HepG2 (cell line): ENCODE measurements around the gene HECTD1. TPM values are rescaled to one million over a fixed set of nuclear protein-coding genes. Genes with fewer than 3 reads are reported as not detected.

Source experiments
- BORCS8-MEF2B ChIP-seq: sonication (generic); formaldehyde crosslinking; IDR thresholded peaks from 2 replicates; pipeline ENCODE4 v1.8.0; 2022; ENCODE audit warnings: mild to moderate bottlenecking, missing genetic modification reagents
- FOXO1 ChIP-seq: sonication (generic); formaldehyde crosslinking; IDR thresholded peaks from 2 replicates; pipeline ENCODE4 v1.4.0; 2020; ENCODE audit warnings: missing genetic modification reagents
- JUNB ChIP-seq: sonication (generic); formaldehyde crosslinking; IDR thresholded peaks from 2 replicates; pipeline ENCODE4 v1.8.0; 2022; ENCODE audit warnings: missing genetic modification reagents, mild to moderate bottlenecking, borderline replicate concordance
- KDM1A ChIP-seq: IDR thresholded peaks from 2 replicates; pipeline ENCODE4 v1.6.1; 2016; ENCODE audit warnings: missing compliant biosample characterization
- KDM5B ChIP-seq: sonication (generic); formaldehyde crosslinking; IDR thresholded peaks from 2 replicates; pipeline ENCODE4 v1.4.0; 2020; ENCODE audit warnings: missing genetic modification reagents, mild to moderate bottlenecking, borderline replicate concordance
- KLF11 ChIP-seq: IDR thresholded peaks from 2 replicates; pipeline ENCODE4 v1.6.1; 2016; ENCODE audit warnings: missing compliant biosample characterization
- NR0B2 ChIP-seq: sonication (generic); formaldehyde crosslinking; IDR thresholded peaks from 2 replicates; pipeline ENCODE4 v1.4.0; 2020; ENCODE audit warnings: mild to moderate bottlenecking, missing genetic modification reagents
- NR2C2 ChIP-seq: sonication (generic); formaldehyde crosslinking; IDR thresholded peaks from 2 replicates; pipeline ENCODE4 v1.4.0; 2020; ENCODE audit warnings: missing genetic modification reagents, mild to moderate bottlenecking, moderate library complexity, borderline replicate concordance
- NR2F1 ChIP-seq, 2 experiments: fragments of 450-650 bp in 1 of 2; formaldehyde crosslinking in 1 of 2; IDR thresholded peaks; 2 replicates each; pipeline versions ENCODE4 v1.5.0 to v1.6.1; 2016 to 2020; ENCODE audit warnings: mild to moderate bottlenecking in 1 of 2, missing compliant biosample characterization in 1 of 2, missing genetic modification reagents in 1 of 2, moderate library complexity in 1 of 2
- PBX3 ChIP-seq: sonication (generic); formaldehyde crosslinking; IDR thresholded peaks from 2 replicates; pipeline ENCODE4 v1.8.1; 2023; ENCODE audit warnings: missing genetic modification reagents, inconsistent platforms, borderline replicate concordance
- RFX1 ChIP-seq: fragments of 450-650 bp; IDR thresholded peaks from 2 replicates; pipeline ENCODE4 v1.6.1; 2017
- TOPORS ChIP-seq: sonication (generic); formaldehyde crosslinking; IDR thresholded peaks from 2 replicates; pipeline ENCODE4 v1.8.0; 2023; ENCODE audit warnings: mild to moderate bottlenecking, missing genetic modification reagents
- ZMYM2 ChIP-seq: sonication (generic); formaldehyde crosslinking; IDR thresholded peaks from 2 replicates; pipeline ENCODE4 v1.8.0; 2022; ENCODE audit warnings: mild to moderate bottlenecking, missing genetic modification reagents
- ZMYM3 ChIP-seq: sonication (generic); formaldehyde crosslinking; IDR thresholded peaks from 2 replicates; pipeline ENCODE4 v1.5.1; 2020; ENCODE audit warnings: mild to moderate bottlenecking, missing genetic modification reagents
- ZNF253 ChIP-seq: sonication (generic); formaldehyde crosslinking; IDR thresholded peaks from 2 replicates; pipeline ENCODE4 v1.8.0; 2022; ENCODE audit warnings: mild to moderate bottlenecking, missing genetic modification reagents, borderline replicate concordance
- ZNF343 ChIP-seq: sonication (generic); formaldehyde crosslinking; IDR thresholded peaks from 2 replicates; pipeline ENCODE4 v1.4.0; 2020; ENCODE audit warnings: mild to moderate bottlenecking, missing genetic modification reagents
- ZNF775 ChIP-seq: sonication (generic); formaldehyde crosslinking; IDR thresholded peaks from 2 replicates; pipeline ENCODE4 v1.4.0; 2020; ENCODE audit warnings: missing genetic modification reagents, mild to moderate bottlenecking, moderate library complexity, borderline replicate concordance
- ZNF780A ChIP-seq: sonication (generic); formaldehyde crosslinking; IDR thresholded peaks from 2 replicates; pipeline ENCODE4 v1.8.0; 2022; ENCODE audit warnings: mild to moderate bottlenecking, missing genetic modification reagents, moderate library complexity
- ZNF841 ChIP-seq: sonication (generic); formaldehyde crosslinking; IDR thresholded peaks from 2 replicates; pipeline ENCODE4 v1.8.1; 2023; ENCODE audit warnings: missing genetic modification reagents, borderline replicate concordance
- ZNF850 ChIP-seq: sonication (generic); formaldehyde crosslinking; conservative IDR thresholded peaks from 2 replicates; pipeline ENCODE4 v1.9.0; 2021; ENCODE audit warnings: mild to moderate bottlenecking, missing genetic modification reagents
- polyA plus RNA-seq, 8 experiments: library from polyadenylated mRNA; depleted of rRNA in 3 of 8; stranded (reverse) in 7 of 8; unstranded in 1 of 8; fragments of >200 nt; fragmentation: Illumina TruSeq in 4 of 8; extraction: Trizol in 4 of 8; gene quantifications; 2 replicates each; pipeline versions ENCODE4 v1.2.1 to v1.2.3, GENCODE V29; 2011 to 2016; ENCODE audit warnings: low read depth in 4 of 8, missing spikeins in 1 of 8, mixed read lengths in 1 of 8; ENCODE audit not compliant: insufficient read depth in 1 of 8
- total RNA-seq, 5 experiments: library from RNA; depleted of rRNA; stranded (reverse); fragments of >200 nt; fragmentation: Illumina TruSeq; extraction: Trizol; gene quantifications; 2 replicates each; pipeline ENCODE4 v1.2.3, GENCODE V29; 2016; ENCODE audit warnings: low read depth in 1 of 5
- TF ChIP-seq, protein P1 (sequence below): sonication (generic); formaldehyde crosslinking; conservative IDR thresholded peaks from 2 replicates; pipeline ENCODE4 v1.4.0; 2020; ENCODE audit warnings: missing genetic modification reagents
- TF ChIP-seq, protein P2 (sequence below): sonication (generic); formaldehyde crosslinking; IDR thresholded peaks from 2 replicates; pipeline ENCODE4 v1.4.0; 2020; ENCODE audit warnings: missing genetic modification reagents
- TF ChIP-seq, protein P3 (sequence below): sonication (generic); formaldehyde crosslinking; IDR thresholded peaks from 2 replicates; pipeline ENCODE4 v1.5.0; 2020; ENCODE audit warnings: mild to moderate bottlenecking, missing genetic modification reagents, borderline replicate concordance

HECTD1 gene
- total and polyA plus RNA-seq, 2 of the 13 experiments (the other 11 are each of a cell fraction or from before 2014, with no cell fraction given): 312 to 560 TPM

GRCh38 chr14:31207287-31207754 is 272 bp downstream of the HECTD1 start (continued):
- peak; percentile 47; the same call in 1 of the 2 replicates for TF ChIP-seq PBX3 (CRISPR knock-in tag)
- peak in 1 of 2 experiments; percentile 66; a peak in 1 of 4 replicates for TF ChIP-seq NR2F1 (CRISPR knock-in tag; IDR thresholded peaks at IDR 0.05)
- peak; percentile 99 for TF ChIP-seq ZNF343
- TF ChIP-seq, protein P1, sequence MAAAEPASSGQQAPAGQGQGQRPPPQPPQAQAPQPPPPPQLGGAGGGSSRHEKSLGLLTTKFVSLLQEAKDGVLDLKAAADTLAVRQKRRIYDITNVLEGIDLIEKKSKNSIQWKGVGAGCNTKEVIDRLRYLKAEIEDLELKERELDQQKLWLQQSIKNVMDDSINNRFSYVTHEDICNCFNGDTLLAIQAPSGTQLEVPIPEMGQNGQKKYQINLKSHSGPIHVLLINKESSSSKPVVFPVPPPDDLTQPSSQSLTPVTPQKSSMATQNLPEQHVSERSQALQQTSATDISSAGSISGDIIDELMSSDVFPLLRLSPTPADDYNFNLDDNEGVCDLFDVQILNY (CRISPR knock-in tag): peak; percentile 87
- peak; percentile 57; the same call in 1 of the 2 replicates for TF ChIP-seq KDM1A (CRISPR knock-in tag)
- no peak for TF ChIP-seq ZMYM2 (CRISPR knock-in tag)
- TF ChIP-seq, protein P2, sequence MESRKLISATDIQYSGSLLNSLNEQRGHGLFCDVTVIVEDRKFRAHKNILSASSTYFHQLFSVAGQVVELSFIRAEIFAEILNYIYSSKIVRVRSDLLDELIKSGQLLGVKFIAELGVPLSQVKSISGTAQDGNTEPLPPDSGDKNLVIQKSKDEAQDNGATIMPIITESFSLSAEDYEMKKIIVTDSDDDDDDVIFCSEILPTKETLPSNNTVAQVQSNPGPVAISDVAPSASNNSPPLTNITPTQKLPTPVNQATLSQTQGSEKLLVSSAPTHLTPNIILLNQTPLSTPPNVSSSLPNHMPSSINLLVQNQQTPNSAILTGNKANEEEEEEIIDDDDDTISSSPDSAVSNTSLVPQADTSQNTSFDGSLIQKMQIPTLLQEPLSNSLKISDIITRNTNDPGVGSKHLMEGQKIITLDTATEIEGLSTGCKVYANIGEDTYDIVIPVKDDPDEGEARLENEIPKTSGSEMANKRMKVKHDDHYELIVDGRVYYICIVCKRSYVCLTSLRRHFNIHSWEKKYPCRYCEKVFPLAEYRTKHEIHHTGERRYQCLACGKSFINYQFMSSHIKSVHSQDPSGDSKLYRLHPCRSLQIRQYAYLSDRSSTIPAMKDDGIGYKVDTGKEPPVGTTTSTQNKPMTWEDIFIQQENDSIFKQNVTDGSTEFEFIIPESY (CRISPR knock-in tag): no peak; the same call in 1 of the 2 replicates
- TF ChIP-seq NR2C2 (CRISPR knock-in tag): peak; percentile 54
- TF ChIP-seq ZNF775 (CRISPR knock-in tag): peak; percentile 96
- no peak for TF ChIP-seq TOPORS
- peak; percentile 79; the same call in 1 of the 2 replicates for TF ChIP-seq FOXO1 (CRISPR knock-in tag)
- TF ChIP-seq BORCS8-MEF2B (CRISPR knock-in tag): no peak; the same call in none of the 2 replicates
- no peak for TF ChIP-seq ZMYM3
- peak; percentile 86 for TF ChIP-seq NR0B2 (CRISPR knock-in tag)
- TF ChIP-seq, protein P3, sequence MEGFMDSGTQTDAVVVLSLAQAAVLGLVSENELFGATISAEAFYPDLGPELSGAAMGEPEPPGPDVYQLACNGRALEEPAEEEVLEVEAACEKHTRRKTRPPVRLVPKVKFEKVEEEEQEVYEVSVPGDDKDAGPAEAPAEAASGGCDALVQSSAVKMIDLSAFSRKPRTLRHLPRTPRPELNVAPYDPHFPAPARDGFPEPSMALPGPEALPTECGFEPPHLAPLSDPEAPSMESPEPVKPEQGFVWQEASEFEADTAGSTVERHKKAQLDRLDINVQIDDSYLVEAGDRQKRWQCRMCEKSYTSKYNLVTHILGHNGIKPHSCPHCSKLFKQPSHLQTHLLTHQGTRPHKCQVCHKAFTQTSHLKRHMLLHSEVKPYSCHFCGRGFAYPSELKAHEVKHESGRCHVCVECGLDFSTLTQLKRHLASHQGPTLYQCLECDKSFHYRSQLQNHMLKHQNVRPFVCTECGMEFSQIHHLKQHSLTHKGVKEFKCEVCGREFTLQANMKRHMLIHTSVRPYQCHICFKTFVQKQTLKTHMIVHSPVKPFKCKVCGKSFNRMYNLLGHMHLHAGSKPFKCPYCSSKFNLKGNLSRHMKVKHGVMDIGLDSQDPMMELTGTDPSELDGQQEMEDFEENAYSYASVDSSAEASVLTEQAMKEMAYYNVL (CRISPR knock-in tag): peak; percentile 46; the same call in 1 of the 2 replicates
- no peak for TF ChIP-seq ZNF780A (CRISPR knock-in tag)
- TF ChIP-seq ZNF253 (CRISPR knock-in tag): no peak; the same call in 1 of the 2 replicates
- TF ChIP-seq KLF11 (CRISPR knock-in tag): peak; percentile 60; the same call in 1 of the 2 replicates
- no peak; the same call in 1 of the 2 replicates for TF ChIP-seq ZNF841 (CRISPR knock-in tag)
- no peak for TF ChIP-seq RFX1
- TF ChIP-seq JUNB: no peak; the same call in 1 of the 2 replicates
- peak; percentile 97 for TF ChIP-seq KDM5B (CRISPR knock-in tag)
- peak; percentile 98; the same call in 1 of the 2 replicates for TF ChIP-seq ZNF850
